Muscle of back (tissue), 13 donors: Measurements from ENCODE around the gene SPSB3. TPM values are rescaled to one million over a fixed set of nuclear protein-coding genes. Genes with fewer than 3 reads are reported as not detected.

Experiments used
- DNase-seq, 3 donors: peaks; one replicate each; pipeline versions ENCODE4 v3.0.0 to v3.0.0-alpha.2; 2013
- long read RNA-seq, 9 donors: transcript quantifications; one replicate each; lab custom pipeline, GENCODE V29; 2026
- polyA plus RNA-seq, 10 donors: library from polyadenylated mRNA; unstranded; fragments of 120-200 nt; gene quantifications; one replicate each; pipeline ENCODE4 v1.2.1, GENCODE V29; 2013; ENCODE audit not compliant: insufficient read length in 10 of 10

The SPSB3 gene
- 10 to 100 TPM; 15.3 to 24.8 (median 22.5) TPM for polyA plus RNA-seq
- long read RNA-seq, donor 1, transcript SPSB3-208 (7 exons, 1,784 nt): major isoform, 6 of 13 reads
- long read RNA-seq, donor 1, partial matches to known transcripts: 0 of 13 reads
- long read RNA-seq, donor 1, other reads (novel, unspliced or antisense): 0 of 13 reads
- long read RNA-seq, donor 2, partial matches to known transcripts: 0 of 6 reads
- long read RNA-seq, donor 2, other reads (novel, unspliced or antisense): 0 of 6 reads
- long read RNA-seq, donor 3: 0 reads
- long read RNA-seq, donor 4, partial matches to known transcripts: 0 of 4 reads
- long read RNA-seq, donor 4, other reads (novel, unspliced or antisense): 0 of 4 reads
- long read RNA-seq, donor 5, transcript SPSB3-208 (7 exons, 1,784 nt): major isoform, 7 of 15 reads
- long read RNA-seq, donor 5, partial matches to known transcripts: 0 of 15 reads
- long read RNA-seq, donor 5, other reads (novel, unspliced or antisense): 0 of 15 reads
- long read RNA-seq, donor 6, transcript SPSB3-208 (7 exons, 1,784 nt): major isoform, 8 of 12 reads
- long read RNA-seq, donor 6, partial matches to known transcripts: 0 of 12 reads
- long read RNA-seq, donor 6, other reads (novel, unspliced or antisense): 0 of 12 reads
- long read RNA-seq, donor 7, transcript SPSB3-209 (6 exons, 1,628 nt): major isoform, 7 of 20 reads
- long read RNA-seq, donor 7, partial matches to known transcripts: 5 of 20 reads
- long read RNA-seq, donor 7, other reads (novel, unspliced or antisense): 0 of 20 reads
- long read RNA-seq, donor 8, partial matches to known transcripts: 0 of 5 reads
- long read RNA-seq, donor 8, other reads (novel, unspliced or antisense): 0 of 5 reads
- long read RNA-seq, donor 9, partial matches to known transcripts: 0 of 2 reads
- long read RNA-seq, donor 9, other reads (novel, unspliced or antisense): 0 of 2 reads

GRCh38 chr16:1782408-1783264 lies at the start of gene SPSB3, which contains the start of gene NUBP2:
TSS of gene SPSB3 (minus strand) at chr16:1782571. CDS start at chr16:1781483, 1,088 bp downstream.
TSS of gene NUBP2 (plus strand) at chr16:1782960. CDS start at chr16:1783021, 61 bp downstream.
- peak; percentile 100 for DNase-seq

DNA sequence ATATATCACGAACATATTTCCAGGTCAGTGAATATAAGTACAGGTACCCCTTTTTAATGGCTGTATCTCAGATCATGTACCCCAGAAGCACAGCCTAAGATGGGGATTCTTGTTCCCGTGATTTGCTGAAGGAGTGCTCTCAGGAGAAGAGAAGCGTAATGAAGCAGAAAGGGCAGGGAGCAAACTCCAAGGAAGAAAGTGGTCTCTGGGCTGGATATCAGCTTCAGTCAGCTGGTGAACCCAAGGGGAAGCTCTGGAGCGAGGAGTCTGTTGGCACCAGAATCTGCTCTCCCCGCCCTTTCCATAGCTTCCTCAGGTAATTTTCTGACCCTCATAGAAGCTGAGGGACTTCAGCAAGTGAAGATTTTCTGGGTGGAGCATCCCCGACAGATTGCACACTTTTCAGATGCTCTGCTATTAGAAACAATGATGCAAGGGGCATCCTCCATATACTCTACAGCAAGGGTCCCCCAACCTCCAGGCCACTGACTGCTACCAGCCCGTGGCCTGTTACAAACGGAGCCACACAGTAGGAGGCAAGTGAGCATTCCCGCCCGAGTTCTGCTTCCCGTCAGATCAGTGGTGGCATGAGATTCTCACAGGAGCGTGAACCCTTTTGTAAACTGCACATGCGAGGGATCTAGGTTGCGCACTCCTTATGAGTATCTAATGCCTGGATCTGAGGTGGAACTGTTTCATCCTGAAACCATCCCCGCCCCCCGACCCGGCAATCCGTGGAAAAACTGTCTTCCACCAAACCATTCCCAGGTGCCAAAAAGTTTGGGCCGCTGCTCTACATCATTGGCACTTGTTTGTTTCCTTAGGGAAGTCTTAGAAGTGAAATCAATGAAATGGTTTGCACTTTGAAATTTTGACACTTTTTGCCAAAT lies 49.1 kb upstream of the SPSB3 start:
- DNase-seq: no peak

DNA sequence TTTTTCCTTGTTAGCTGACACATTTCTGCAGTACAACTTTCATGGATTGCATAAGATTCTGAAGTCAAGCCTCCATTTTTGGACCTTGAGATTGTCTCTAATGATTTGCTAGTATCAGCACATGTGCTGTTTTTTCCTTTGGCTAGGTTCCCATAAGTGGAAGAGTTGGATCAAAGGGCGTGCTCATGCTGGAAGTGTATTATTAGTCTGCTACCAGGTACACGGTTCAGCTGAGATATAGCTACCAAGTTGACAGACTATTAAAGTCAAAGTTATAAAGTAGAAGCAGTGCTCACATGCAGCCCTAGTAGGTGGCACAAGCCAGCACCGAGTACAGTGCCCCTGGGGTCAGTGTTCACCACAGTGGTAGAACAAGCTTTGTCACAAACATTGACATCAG lies 47.8 kb upstream of the SPSB3 start:
- no peak for DNase-seq

GRCh38 chr16:1828645-1829410 lies 46.5 kb upstream of the SPSB3 start:
- DNase-seq: no peak

DNA sequence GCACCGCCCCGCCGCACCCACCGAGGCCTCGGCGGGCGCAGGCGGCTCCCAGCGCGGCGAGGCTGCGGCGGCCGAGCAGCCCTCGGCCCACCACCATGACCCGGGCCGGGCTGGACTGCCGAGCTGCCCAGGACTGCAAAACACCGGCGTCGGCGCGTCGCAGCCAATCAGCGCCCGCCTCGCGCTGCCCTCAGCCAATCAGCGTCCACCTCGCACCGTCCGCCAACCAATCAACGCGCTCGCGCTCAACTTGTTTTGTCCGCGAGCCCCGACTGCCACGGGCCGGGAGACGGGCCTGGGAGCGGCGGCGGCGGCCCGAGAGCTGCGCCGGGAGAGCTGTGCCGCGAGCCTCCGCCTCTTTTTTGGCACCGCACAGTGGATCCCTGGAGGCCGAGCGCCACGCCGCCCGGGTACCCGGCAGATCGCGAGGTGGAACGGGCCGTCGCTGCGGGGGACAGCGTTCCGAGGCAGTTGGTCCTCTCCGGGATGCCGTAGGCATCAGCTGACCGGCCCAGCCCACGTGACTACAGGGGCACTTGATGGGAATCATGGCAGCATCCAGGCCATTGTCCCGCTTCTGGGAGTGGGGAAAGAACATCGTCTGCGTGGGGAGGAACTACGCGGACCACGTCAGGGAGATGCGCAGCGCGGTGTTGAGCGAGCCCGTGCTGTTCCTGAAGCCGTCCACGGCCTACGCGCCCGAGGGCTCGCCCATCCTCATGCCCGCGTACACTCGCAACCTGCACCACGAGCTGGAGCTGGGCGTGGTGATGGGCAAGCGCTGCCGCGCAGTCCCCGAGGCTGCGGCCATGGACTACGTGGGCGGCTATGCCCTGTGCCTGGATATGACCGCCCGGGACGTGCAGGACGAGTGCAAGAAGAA lies 44.6 kb upstream of the SPSB3 start, which contains the start of the genes FAHD1 and HAGH:
Gene FAHD1 (plus strand): TSS at position 516 of the 883 bp plus-strand sequence. CDS start 33 bp downstream, at position 549.
Gene HAGH (minus strand): TSS at position 135 of the 883 bp plus-strand sequence. CDS start 38 bp downstream, at position 97.
- DNase-seq: peak; percentile 93 to 99 (median 97)

DNA sequence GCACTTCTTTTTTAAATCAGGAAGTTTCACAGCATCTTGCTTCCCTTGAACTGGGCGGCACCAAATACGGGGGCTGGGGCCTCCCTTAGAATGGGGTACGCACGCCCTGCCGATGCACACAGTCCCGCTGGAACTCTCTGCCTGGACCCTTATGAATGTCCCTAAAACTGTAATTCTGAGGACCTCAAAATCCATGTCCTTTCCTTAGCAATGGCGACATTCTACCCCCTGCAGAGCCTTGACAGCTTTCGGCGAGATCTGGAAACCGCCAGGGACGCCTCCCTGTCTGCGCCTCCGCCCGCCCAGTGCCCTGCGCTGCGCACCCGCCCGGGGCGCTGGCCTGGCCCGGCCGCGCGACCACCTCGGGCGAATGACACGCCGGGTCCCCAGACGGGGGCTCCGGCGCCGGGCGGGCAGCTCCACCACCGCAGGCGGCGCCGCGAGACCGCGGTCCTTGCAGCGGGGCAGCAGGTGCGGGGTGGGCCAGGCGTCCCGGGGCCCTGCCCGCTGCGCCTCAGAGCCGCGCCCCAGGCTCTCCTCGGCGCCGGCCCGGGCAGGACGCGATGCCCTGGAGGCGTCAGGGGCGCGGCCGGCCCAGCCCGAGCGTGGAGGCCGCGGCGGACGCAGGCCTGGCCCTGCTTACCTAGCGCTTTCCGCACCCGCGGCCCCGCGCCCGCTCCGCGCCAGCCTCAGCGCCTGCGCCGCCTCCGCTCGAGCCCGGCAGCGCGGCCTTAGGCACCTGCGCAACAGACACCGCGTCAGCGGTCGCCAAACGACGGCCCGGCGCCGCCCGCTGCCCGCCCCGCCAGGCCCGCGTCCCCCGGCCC lies 43.7 kb upstream of the SPSB3 start:
- peak in 1 of 3 donors; percentile 48 for DNase-seq

DNA sequence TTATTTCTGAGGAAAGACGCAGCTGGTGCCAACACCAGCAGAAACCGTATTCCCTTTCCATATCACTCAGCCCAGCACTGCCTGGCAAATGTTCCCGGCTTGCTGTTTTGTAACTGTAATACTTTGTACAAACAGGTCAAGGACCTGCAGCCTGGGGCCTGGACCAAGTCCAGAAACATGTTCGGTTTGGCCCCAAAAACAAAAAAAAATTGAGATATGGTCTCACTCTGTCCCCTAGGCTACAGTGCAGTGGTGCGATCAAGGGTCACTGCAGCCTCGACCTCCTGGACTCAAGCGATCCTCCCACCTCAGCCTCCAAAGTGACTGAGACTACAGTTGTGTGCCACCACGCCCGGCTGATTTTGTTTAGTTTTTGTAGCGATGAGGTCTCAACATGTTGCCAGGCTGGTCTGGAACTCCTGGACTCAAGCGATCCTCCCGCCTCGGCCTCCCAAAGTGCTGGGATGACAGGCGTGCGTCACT lies 43.1 kb upstream of the SPSB3 start:
- DNase-seq: no peak

DNA sequence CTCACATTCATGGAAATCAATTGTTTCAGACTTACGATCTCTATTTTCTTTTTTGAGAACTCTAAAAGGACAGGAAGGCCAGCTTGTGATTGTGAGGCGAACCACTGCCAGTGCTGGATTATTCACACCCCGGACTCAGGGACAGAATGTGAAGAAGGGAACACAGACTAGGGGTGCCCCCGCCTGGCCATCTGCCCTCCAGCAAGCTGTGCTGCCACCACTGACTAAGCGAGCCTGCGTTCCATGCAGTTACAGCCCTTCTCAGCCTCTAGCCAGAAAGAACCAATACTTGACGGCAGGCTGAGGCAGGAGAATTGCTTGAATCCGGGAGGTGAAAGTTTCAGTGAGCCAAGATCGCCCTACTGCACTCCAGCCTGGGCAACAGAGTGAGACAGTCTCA lies 41.5 kb upstream of the SPSB3 start:
- no peak for DNase-seq

- no peak for DNase-seq
Measured at GRCh38 chr16:1822801-1823200, 40.4 kb upstream of the SPSB3 start.

- DNase-seq: no peak
Measured at GRCh38 chr16:1821861-1822611, 39.7 kb upstream of the SPSB3 start.

DNA sequence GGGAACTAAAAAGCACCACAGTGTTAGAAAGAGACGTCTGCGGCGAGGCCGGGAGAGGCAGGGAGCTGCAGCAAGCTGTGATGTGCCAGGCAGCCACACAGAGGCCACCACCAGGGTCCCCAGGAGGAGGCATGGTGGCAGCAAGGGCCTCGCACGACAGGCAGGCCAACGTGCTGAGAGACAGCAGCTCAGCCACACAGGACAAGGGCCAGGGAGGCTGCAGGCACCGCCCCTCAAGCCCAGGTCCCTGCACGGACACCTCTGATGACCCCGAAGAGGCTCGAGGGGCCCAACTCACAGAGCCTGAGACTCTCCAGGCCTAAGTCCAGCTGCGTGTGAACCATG lies 38.5 kb upstream of the SPSB3 start:
- no peak for DNase-seq

DNA sequence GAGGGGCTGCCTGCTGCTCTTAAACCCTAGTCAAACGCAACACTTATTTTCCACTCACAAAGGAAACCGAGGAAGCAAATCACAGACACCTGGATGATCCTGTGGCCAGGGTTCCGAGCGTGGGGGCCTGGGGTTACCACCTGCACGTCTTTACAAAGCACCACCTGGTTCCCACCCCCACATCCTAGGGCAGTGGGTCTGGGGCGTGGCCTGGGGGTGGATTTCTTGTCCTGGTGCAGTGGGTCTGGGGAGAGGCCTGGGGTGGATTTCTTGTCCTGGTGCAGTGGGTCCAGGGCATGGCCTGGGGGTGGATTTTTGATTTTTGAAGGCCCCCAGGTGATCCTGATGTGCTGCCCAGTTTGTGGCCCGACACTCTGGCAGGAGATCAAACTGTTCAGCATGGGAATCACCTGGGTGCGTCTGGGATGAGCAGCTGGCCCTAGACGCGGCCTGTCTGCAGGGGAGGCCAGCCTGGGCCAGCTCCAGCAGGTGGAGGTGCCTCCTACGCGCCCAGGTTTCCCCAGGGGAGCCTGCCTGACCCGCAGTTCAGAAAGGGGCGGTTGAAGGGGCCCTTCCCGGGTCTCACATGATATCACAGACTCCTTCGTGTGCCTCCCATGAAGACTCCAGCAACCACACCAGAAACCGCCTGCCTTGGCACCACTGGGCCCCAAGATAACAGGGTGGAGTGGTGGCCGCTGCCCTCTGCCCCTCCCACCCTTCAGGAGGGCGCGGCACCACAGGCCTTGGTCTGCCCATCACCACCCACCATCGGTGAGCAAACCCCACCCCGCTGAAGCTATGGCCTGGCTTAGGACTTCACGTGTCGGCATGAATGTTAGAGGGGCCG lies 38.0 kb upstream of the SPSB3 start:
- DNase-seq: no peak

GRCh38 chr16:1819611-1820010 lies 37.2 kb upstream of the SPSB3 start:
- no peak for DNase-seq

DNA sequence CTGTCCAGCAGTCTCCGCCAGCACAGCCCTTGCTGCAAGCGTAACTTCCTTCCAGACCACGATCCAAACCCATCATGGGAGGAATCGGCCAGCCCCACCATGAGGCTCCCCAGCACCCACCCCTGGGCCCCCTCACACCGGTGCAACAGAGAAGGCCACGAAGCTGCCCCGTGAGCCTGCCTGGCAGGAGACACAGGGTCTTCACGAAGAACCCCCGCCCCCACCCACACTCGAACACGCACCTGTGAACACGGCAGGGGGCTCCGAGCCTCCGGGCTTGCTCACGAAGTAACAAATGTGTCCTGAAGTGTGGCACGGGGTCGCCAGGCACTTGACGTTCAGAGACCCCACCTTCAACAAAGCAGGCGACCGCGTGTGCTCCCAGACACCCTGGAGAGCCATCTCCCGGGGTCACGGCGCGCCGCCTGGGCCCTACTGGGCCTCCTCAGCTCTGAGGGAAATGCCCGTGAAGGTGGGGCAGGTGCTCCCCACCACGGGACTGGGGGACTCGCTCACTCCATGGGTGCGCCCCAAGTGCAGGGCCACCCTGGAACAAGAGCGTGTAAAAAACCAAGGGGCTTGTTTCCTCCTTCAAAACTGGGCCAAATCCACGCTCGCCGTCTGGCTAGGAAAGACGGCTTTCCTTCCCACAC lies 36.6 kb upstream of the SPSB3 start:
- no peak for DNase-seq
